ENCODE measurements around the gene PRMT7. TPM values are rescaled to one million over a fixed set of nuclear protein-coding genes. Genes with fewer than 3 reads are reported as not detected.

Gene PRMT7
- total RNA-seq, 2 experiments from 2014 or later = 62.7 to 70.7 TPM

DNA sequence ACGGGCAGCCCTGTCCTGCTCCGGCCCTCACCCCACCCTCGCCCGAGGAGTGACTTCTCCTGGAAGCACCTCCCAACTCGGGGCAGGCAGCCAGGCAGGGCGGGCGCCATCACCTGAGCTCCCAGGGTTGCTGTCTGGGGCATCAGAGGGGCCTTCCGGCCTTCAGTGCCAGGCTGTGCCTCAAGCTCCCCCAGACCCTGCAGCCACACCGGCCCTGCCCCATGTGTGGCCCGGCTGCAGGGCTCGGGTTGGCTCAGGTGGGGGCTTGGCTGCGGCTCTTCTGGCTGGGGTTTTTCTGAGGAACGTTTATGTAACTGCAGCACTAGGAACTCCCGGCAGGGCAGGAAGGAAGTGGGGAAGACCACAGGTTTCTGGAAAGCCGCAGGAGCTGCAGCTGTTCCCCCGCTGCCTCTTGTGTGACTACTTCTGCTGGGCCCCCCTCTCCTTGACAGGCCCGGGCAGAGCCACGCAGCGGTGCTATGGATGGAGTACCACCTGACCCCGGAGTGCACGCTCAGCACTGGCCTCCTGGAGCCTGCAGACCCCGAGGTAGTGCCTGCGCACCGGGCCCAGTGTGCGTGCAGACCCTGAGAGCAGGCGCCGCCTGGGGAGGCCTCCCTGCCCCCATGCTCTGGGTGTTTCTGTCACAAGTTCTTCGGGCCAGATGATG, 45.6 kb downstream of the PRMT7 start:
- Mint-ChIP-seq H3K9me3 (ENCODE audit: low read depth) (no peaks in the 10 kb centered on the region), H3K4me1 (peaks cover 29% of the 10 kb centered on the region), H3K27me3 (no peaks in the 10 kb centered on the region), H3K4me3 (no peak overlapping the region), H3K36me3 (ENCODE audit: low read depth) (peaks cover 46% of the 10 kb centered on the region), H3K27ac (no peak overlapping the region)
- intact Hi-C loops (cut with DNase I, micrococcal nuclease) = no loop called here
- peak; percentile 78 for DNase-seq
- ChIA-PET POLR2A (interaction anchor here (0.6 to 1.2 kb wide), 2 partner anchors 93 to 540 kb away, joined by 3 to 4 read pairs; partner anchors contain the start of gene SLC7A6), CTCF (interaction anchor here (0.6 to 1.3 kb wide), 6 partner anchors 11 to 112 kb away, joined by 3 to 6 read pairs (median 3); partner anchors contain the start of gene PLA2G15)
- ATAC-seq = peak; percentile 80

DNA sequence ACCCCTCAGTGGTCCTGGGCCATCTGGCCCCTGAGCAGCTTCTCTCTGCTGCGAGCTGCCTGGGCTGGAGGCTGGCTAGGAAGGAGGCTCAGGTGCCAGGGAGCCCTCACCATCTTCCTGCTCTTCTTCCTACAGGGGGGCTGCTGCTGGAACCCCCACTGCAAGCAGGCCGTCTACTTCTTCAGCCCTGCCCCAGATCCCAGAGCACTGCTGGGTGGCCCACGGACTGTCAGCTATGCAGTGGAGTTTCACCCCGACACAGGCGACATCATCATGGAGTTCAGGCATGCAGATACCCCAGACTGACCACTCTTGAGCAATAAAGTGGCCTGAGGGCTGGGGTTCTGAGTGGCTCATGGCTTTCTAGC, 46.1 kb downstream of the PRMT7 start:
- Mint-ChIP-seq H3K4me3 (no peak overlapping the region), H3K36me3 (ENCODE audit: low read depth) (peaks cover 46% of the 10 kb centered on the region), H3K27ac (no peak overlapping the region), H3K9me3 (ENCODE audit: low read depth) (no peaks in the 10 kb centered on the region), H3K4me1 (peaks cover 29% of the 10 kb centered on the region), H3K27me3 (no peaks in the 10 kb centered on the region)
- ATAC-seq (no peak), DNase-seq (no peak)
- ChIA-PET POLR2A (no interaction called here), CTCF (interaction anchor here (0.8 to 1.3 kb wide), 5 partner anchors 9 to 95 kb away, joined by 3 to 6 read pairs (median 3); no protein-coding TSS in a partner anchor)
- intact Hi-C loops (cut with DNase I, micrococcal nuclease) = no loop called here

DNA sequence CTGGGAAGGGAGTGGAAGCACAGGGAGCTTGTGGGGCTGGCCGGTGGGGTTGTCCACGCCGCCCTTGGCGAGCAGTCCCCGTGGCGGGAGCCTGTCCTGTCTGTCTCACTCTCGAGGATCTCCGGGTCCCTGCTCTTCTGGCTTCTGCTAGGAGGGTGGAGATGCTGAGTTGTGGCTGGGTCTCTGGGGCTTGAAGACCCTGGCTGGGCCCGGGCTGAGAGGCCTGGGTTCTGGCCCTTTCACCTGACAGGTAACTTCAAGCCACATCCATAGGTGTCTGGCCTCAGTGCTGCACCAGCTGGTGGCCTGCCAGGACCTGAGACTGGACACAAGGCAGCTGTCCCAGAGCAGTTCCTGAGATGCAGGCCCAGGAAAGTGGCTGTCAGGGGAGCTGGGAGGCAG, 46.7 kb downstream of the PRMT7 start:
- POLR2A ChIA-PET = no interaction called here
- no peak for DNase-seq
- peaks cover 42% of the 10 kb centered on the region for H3K36me3 Mint-ChIP-seq (ENCODE audit: low read depth)

DNA sequence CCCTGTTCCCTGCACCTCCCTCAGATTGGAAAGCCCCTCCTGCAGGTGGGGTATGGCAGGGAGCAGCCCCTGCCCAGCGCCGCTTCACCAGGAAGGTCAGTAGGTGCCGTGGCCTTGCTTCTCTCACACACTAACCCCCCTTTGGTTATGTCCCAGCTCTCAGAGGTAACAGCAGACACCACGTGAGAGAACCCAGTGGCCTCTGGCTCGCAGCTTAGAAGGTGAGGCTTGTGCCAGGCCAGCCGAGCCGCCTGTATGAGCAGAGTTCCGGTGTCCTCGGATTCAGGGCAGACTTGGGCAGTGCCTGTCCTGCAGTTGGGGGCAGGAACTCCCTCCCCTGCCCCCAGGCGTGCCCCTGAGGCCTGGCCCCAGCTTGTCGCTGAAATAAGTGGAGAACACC, 47.1 kb downstream of the PRMT7 start:
- Mint-ChIP-seq H3K9me3 (ENCODE audit: low read depth) (no peaks in the 10 kb centered on the region), H3K27ac (no peak overlapping the region), H3K4me1 (peaks cover 29% of the 10 kb centered on the region), H3K27me3 (no peaks in the 10 kb centered on the region), H3K4me3 (no peak overlapping the region), H3K36me3 (ENCODE audit: low read depth) (peaks cover 40% of the 10 kb centered on the region)
- ChIA-PET CTCF (interaction anchor here (0.9 kb wide), 1 partner anchor 8 kb away, joined by 4 read pairs; no protein-coding TSS in a partner anchor), POLR2A (no interaction called here)
- no peak for ATAC-seq
- no peak for DNase-seq
- intact Hi-C loops (cut with DNase I, micrococcal nuclease) = no loop called here

More for the DNA sequence above, 46.7 kb downstream of the PRMT7 start:
- no peaks in the 10 kb centered on the region for H3K9me3 Mint-ChIP-seq (ENCODE audit: low read depth)
- peaks cover 29% of the 10 kb centered on the region for H3K4me1 Mint-ChIP-seq
- intact Hi-C loops (cut with DNase I, micrococcal nuclease) = no loop called here
- H3K27ac Mint-ChIP-seq = no peak overlapping the region
- no peak overlapping the region for H3K4me3 Mint-ChIP-seq
- no peak for ATAC-seq
- no peaks in the 10 kb centered on the region for H3K27me3 Mint-ChIP-seq
- CTCF ChIA-PET = interaction anchor here (0.9 kb wide), 1 partner anchor 9 kb away, joined by 4 read pairs; no protein-coding TSS in a partner anchor

DNA sequence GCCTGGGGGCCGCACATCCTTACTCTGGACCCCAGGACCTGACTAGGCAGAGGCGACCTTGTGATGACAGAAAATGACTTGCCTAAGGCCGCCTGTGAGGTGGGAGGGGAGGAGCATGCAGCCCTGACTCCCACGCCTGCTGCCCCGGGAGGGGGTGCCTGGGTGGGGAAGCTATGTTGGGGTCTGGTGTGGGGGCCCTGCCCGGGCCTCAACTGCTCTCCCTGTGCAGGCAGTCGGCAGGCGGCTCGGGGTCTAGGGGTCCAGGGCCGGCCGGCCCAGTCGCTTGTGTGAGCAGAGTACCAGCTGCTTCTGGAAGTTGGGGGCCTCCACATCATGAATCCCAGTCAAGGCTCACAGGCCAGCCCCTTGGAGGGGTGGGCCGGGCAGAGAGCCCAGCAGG, 48.1 kb downstream of the PRMT7 start:
- Mint-ChIP-seq H3K4me3 (no peak overlapping the region), H3K4me1 (peaks cover 29% of the 10 kb centered on the region), H3K27ac (no peak overlapping the region), H3K27me3 (no peaks in the 10 kb centered on the region), H3K9me3 (ENCODE audit: low read depth) (no peaks in the 10 kb centered on the region), H3K36me3 (ENCODE audit: low read depth) (peaks cover 33% of the 10 kb centered on the region)
- CTCF ChIA-PET = no interaction called here
- no peak for ATAC-seq
- DNase-seq = no peak
- intact Hi-C loops (cut with DNase I, micrococcal nuclease) = no loop called here
- POLR2A ChIA-PET = no interaction called here

DNA sequence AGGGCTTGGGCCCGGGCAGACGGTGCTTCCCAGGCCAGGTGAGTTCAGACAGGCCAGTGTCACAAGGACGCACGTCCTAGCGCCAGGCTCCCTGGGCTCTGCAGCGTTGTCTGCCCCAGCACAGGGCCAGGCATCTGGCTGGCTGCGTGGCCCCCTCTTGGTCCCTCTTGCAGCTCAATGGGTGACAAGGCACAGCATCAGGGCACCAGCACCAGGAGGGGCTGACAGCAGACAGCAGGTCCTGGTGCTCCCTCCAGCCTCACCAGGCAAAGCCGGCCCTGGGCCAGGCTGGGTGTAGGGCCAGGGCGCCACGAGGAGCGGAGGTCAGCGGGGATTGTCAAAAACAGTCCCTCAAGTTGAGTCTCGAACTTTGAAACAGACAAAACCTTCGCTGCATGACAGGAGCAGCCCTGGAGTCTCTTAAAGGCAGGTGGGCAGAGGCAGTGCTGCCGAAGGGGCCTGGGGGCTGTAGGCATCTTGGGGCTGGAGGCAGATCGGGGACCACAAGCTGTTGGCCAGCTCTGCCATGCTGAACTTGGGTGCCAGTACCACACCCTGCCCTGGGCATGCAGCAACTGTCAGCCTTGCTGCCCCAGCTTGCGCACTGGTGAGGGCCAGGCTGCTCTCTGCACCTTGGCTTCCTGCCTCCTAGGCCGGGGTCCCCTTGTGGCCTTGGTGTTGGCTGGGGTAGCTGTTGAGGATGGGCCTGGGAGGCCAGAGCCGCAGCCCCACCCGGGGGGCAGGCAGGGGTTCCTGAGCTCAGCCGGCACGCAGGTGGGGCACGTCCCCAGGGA, 48.8 kb downstream of the PRMT7 start:
- Mint-ChIP-seq H3K9me3 (ENCODE audit: low read depth) (no peaks in the 10 kb centered on the region), H3K27me3 (no peaks in the 10 kb centered on the region), H3K4me3 (no peak overlapping the region), H3K36me3 (ENCODE audit: low read depth) (peaks cover 28% of the 10 kb centered on the region), H3K27ac (no peak overlapping the region), H3K4me1 (peaks cover 29% of the 10 kb centered on the region)
- ChIA-PET POLR2A (no interaction called here), CTCF (interaction anchor here (0.8 kb wide), 1 partner anchor 37 kb away, joined by 3 read pairs; no protein-coding TSS in a partner anchor)
- DNase-seq (no peak), ATAC-seq (no peak)
- intact Hi-C loops (cut with DNase I, micrococcal nuclease) = no loop called here

DNA sequence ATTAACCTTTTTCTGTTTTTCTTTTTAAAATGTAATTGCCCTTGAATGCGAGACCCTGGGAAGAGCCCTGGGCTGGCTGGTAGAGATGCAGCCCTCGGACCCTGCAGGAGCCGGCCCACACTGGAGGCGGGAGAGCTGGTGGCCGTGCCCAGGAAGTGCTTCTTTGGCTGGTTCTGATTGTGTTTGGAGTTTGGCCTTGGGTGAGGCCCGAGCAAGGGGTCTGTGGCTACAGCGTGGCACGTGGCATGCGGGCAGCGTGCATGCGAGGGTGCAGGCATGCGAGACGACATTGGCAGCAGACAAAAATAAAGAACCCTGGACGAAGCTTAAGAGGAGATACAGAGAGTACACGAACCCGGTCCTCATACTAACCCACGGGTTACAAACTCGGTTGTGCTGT, 49.7 kb downstream of the PRMT7 start:
- no peaks in the 10 kb centered on the region for H3K27me3 Mint-ChIP-seq
- no peak overlapping the region for H3K4me3 Mint-ChIP-seq
- peaks cover 21% of the 10 kb centered on the region for H3K36me3 Mint-ChIP-seq (ENCODE audit: low read depth)
- intact Hi-C loops (cut with DNase I, micrococcal nuclease) = no loop called here
- POLR2A ChIA-PET = no interaction called here
- CTCF ChIA-PET = interaction anchor here (0.8 kb wide), 1 partner anchor 36 kb away, joined by 3 read pairs; no protein-coding TSS in a partner anchor
- H3K9me3 Mint-ChIP-seq (ENCODE audit: low read depth) = no peaks in the 10 kb centered on the region
- DNase-seq (no peak), ATAC-seq (no peak)
- H3K4me1 Mint-ChIP-seq = peaks cover 21% of the 10 kb centered on the region
- no peak overlapping the region for H3K27ac Mint-ChIP-seq

DNA sequence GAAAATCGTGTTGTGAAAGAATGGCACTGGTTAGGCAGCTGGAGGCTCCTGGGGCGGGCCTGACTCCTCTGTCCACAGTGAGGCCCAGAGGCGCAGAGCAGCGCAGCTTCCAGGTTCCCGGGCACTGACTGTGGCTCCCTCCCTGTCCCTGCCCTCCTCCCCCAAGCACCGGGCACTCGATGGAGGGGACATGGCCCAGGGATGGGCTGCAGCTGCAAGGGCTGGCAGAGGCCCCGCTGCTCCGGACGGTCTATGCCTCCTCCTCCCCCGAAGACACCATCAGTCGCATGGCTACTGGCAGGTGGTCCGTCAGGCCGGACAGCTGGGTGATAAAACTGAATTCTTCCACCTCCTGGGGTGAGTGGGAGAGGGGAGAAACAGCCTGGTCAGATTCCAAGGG, 50.1 kb downstream of the PRMT7 start:
- Mint-ChIP-seq H3K9me3 (ENCODE audit: low read depth) (no peaks in the 10 kb centered on the region), H3K4me3 (no peak overlapping the region), H3K4me1 (peaks cover 17% of the 10 kb centered on the region), H3K36me3 (ENCODE audit: low read depth) (peaks cover 20% of the 10 kb centered on the region), H3K27me3 (no peaks in the 10 kb centered on the region), H3K27ac (no peak overlapping the region)
- DNase-seq (no peak), ATAC-seq (no peak)
- ChIA-PET POLR2A (no interaction called here), CTCF (interaction anchor here (0.8 kb wide), 1 partner anchor 36 kb away, joined by 3 read pairs; no protein-coding TSS in a partner anchor)
- intact Hi-C loops (cut with DNase I, micrococcal nuclease) = no loop called here

DNA sequence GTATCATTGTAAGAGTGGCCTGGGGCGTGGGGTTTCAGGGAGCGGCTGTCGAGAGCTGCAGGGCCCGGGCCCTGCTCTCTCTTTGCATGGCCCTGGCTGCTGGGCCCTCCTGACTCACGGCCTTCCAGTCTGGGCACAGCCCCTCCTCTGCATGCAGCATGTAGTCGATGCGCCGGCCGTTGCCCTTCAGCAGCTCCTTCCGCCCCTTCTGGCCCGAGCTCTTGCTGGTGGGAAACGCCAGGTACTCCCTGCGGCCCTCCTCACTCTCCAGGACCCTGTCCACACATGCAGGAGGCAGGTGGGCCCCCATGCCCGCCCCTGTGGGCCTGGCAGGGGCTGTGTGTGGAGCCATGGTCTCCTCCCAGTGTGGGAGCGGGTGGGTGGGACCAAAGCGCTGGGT, 50.7 kb downstream of the PRMT7 start:
- H3K9me3 Mint-ChIP-seq (ENCODE audit: low read depth) = no peaks in the 10 kb centered on the region
- H3K27ac Mint-ChIP-seq = no peak overlapping the region
- POLR2A ChIA-PET = no interaction called here
- CTCF ChIA-PET = no interaction called here
- no peak overlapping the region for H3K4me3 Mint-ChIP-seq
- intact Hi-C loops (cut with DNase I, micrococcal nuclease) = no loop called here
- DNase-seq (no peak), ATAC-seq (no peak)
- H3K4me1 Mint-ChIP-seq = peaks cover 12% of the 10 kb centered on the region
- H3K27me3 Mint-ChIP-seq = peaks cover 3% of the 10 kb centered on the region
- peaks cover 17% of the 10 kb centered on the region for H3K36me3 Mint-ChIP-seq (ENCODE audit: low read depth)

DNA sequence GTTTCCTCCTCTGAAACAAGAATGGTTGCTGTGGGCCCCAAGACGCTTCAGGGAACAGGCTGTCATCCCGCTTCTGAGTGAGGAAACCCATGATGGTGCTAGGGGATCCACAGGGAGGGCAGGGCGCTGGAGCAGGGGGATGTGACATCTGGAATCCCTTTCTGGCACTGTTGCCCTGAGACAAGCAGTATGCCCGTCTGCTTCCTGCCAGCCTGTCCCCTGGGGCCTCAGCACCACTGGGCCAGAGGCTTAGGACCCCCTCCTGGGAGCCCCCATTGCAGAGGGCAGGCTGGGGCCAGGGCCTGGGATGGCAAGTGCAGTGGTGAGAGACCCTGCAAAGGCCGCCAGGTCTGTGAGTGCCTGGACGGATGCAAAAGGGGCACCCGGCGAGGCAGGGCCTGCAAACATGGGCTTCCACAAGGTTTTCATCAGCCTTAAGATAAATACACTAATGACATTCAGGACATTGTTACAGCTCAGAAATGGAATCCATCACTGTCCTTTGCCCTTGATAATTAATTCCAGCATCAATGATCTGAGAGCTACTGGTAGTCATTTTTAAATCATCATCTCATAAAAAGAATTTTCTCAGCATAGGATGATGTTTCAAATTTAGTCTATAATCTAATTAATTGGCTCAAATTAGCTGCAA, 51.6 kb downstream of the PRMT7 start:
- no peak for ATAC-seq
- H3K27me3 Mint-ChIP-seq = peaks cover 3% of the 10 kb centered on the region
- ChIA-PET POLR2A (no interaction called here), CTCF (interaction anchor here (0.7 to 1.4 kb wide), 5 partner anchors 20 to 311 kb away, joined by 3 to 4 read pairs (median 3); no protein-coding TSS in a partner anchor)
- DNase-seq = no peak
- intact Hi-C loops (cut with DNase I, micrococcal nuclease) = no loop called here
- no peaks in the 10 kb centered on the region for H3K9me3 Mint-ChIP-seq (ENCODE audit: low read depth)
- H3K4me1 Mint-ChIP-seq = peaks cover 6% of the 10 kb centered on the region
- no peak overlapping the region for H3K27ac Mint-ChIP-seq
- no peak overlapping the region for H3K4me3 Mint-ChIP-seq
- peaks cover 9% of the 10 kb centered on the region for H3K36me3 Mint-ChIP-seq (ENCODE audit: low read depth)

DNA sequence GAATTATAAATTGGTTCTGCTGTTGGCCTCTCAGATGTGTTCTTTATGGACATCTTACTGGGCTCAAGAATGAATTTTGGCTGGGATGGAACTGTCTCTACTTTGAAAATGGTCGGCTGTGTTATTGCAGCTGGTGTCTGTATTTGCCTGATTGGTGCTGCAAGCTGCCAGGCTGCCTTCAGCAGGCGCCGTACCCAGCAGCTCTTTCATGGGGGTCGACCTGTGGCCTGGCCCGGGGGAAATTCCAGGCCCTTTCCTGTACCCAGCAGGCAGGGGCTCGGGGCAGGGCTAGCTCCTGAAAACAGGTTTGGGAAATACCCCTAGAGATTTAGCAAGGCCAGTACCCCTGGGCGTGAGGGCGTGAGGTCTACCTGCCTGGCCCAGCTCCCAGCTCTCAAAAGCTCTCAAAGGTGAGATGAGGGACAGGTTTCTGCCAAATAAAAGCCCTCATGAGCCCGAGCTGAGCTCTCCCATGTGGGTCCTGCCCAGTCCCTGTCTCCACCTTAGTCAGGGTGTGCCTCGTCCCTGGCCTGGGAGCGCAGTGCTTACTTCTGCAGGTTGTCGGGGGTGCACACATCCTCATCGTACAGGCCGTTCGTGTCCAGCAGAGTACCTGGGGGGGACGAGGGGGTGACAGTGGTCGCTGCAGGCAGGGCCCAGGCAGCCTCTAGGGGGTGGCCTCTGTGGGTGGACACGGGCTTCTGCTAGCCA, 52.3 kb downstream of the PRMT7 start:
- intact Hi-C loops (cut with DNase I, micrococcal nuclease) = no loop called here
- POLR2A ChIA-PET = interaction anchor here (0.5 kb wide), 1 partner anchor 828 kb away, joined by 5 read pairs; no protein-coding TSS in a partner anchor

More for the DNA sequence above, 52.3 kb downstream of the PRMT7 start:
- DNase-seq = no peak
- CTCF ChIA-PET = interaction anchor here (0.6 to 1.4 kb wide), 6 partner anchors 19 to 311 kb away, joined by 3 to 4 read pairs (median 3); no protein-coding TSS in a partner anchor
- Mint-ChIP-seq H3K36me3 (ENCODE audit: low read depth) (peaks cover 2% of the 10 kb centered on the region), H3K4me3 (no peak overlapping the region), H3K27ac (no peak overlapping the region), H3K4me1 (peaks cover 8% of the 10 kb centered on the region), H3K9me3 (ENCODE audit: low read depth) (no peaks in the 10 kb centered on the region), H3K27me3 (peaks cover 5% of the 10 kb centered on the region)
- no peak for ATAC-seq

Data from activated CD4-positive, alpha-beta T cell treated with anti-CD3 and anti-CD28 coated beads for 36 hours (primary cell).